K562 (cell line): ENCODE results near the gene BECN2.

ENCODE experiments used
- ATF3 ChIP-seq, 2 experiments: fragments of 450-650 bp in 1 of 2; sonication (generic) in 1 of 2; formaldehyde crosslinking in 1 of 2; IDR thresholded peaks in 1 of 2; conservative IDR thresholded peaks in 1 of 2; 2 replicates each; pipeline versions ENCODE4 v1.6.1 to v1.8.1; 2016 to 2023; ENCODE audit warnings: mild to moderate bottlenecking in 2 of 2, moderate library complexity in 2 of 2, inconsistent platforms in 1 of 2, missing genetic modification reagents in 1 of 2
- NFRKB ChIP-seq: fragments of 450-650 bp; IDR thresholded peaks from 2 replicates; pipeline ENCODE4 v1.6.1; 2016; ENCODE audit warnings: low read depth

GRCh38 chr1:241997401-241997998 is 39.9 kb downstream of the BECN2 start:
- no peak for TF ChIP-seq ATF3 (IDR thresholded peaks at IDR 0.05)
- no peak for TF ChIP-seq ATF3 (CRISPR knock-in tag; conservative IDR thresholded peaks at IDR 0.05)
- TF ChIP-seq NFRKB, result no peak
